IPS-18c (cell line): ENCODE results near the gene HIGD1A.

Experiments used
- H3K4me3 ChIP-seq: 2 replicates; pipeline ENCODE4 v1.7.0; 2013; ENCODE audit warnings: low read depth, mild to moderate bottlenecking, low read length, moderate library complexity; ENCODE audit not compliant: insufficient read depth
- H3K9me3 ChIP-seq: one replicate; pipeline ENCODE4 v1.6.1; 2013; ENCODE audit warnings: mild to moderate bottlenecking, low read length, moderate library complexity; ENCODE audit not compliant: control insufficient read depth, insufficient read depth

The HIGD1A gene

GRCh38 chr3:42733501-42734262 lies 70.6 kb downstream of the HIGD1A start:
- no peak overlapping the region for H3K4me3 ChIP-seq
- peaks cover 2% of the 10 kb centered on the region for H3K9me3 ChIP-seq
